Hindlimb muscle (tissue), 1 donor: ENCODE data around the gene TANGO6. TPM values are rescaled to one million over a fixed set of nuclear protein-coding genes. Genes with fewer than 3 reads are reported as not detected.
A peak's percentile ranks its signal among the peaks of the same experiment; 100 is the strongest.
"Not testable (repeated sequence)": the region's sequence is repeated elsewhere in the genome, so short reads cannot be mapped to it uniquely, and the experiment has no call there.

ENCODE experiments used
- DNase-seq: peaks from one replicate; pipeline ENCODE4 v3.0.0-alpha.2; 2013
- polyA plus RNA-seq: library from polyadenylated mRNA; unstranded; fragments of 120-200 nt; gene quantifications from one replicate; pipeline ENCODE4 v1.2.1, GENCODE V29; 2013; ENCODE audit not compliant: insufficient read length

The TANGO6 gene
- polyA plus RNA-seq: 7.5 TPM

GRCh38 chr16:68843482-68844210 lies at the start of gene TANGO6:
TANGO6 (plus strand) TSS chr16:68843531; CDS start chr16:68843618, 87 bp downstream.
- DNase-seq: peak; percentile 79

- no peak for DNase-seq
Observed at GRCh38 chr16:68798398-68798797, 44.9 kb upstream of the TANGO6 start.

- peak; percentile 52 for DNase-seq
Observed at GRCh38 chr16:68800257-68800875, 43.0 kb upstream of the TANGO6 start.

GRCh38 chr16:68802190-68802589 lies 41.1 kb upstream of the TANGO6 start:
- no peak for DNase-seq

- DNase-seq: no peak
Observed at GRCh38 chr16:68806422-68806821, 36.9 kb upstream of the TANGO6 start.

- DNase-seq: no peak
Observed at GRCh38 chr16:68806981-68807380, 36.4 kb upstream of the TANGO6 start.

- DNase-seq: no peak
Observed at GRCh38 chr16:68814516-68814915, 28.8 kb upstream of the TANGO6 start.

GRCh38 chr16:68823401-68824135 lies 19.8 kb upstream of the TANGO6 start:
- DNase-seq: no peak

GRCh38 chr16:68825427-68825826 lies 17.9 kb upstream of the TANGO6 start:
- no peak for DNase-seq

GRCh38 chr16:68826652-68827051 lies 16.7 kb upstream of the TANGO6 start:
- no peak for DNase-seq

- DNase-seq: no peak
Observed at GRCh38 chr16:68833251-68833650, 10.1 kb upstream of the TANGO6 start.

GRCh38 chr16:68834550-68834949 lies 8.8 kb upstream of the TANGO6 start:
- DNase-seq: no peak

- DNase-seq: no peak
Observed at GRCh38 chr16:68835970-68836369, 7.4 kb upstream of the TANGO6 start.

- DNase-seq: no peak
Observed at GRCh38 chr16:68839831-68840230, 3.5 kb upstream of the TANGO6 start.

- not testable (repeated sequence) for DNase-seq
Observed at GRCh38 chr16:68842964-68843481, 308 bp upstream of the TANGO6 start.

GRCh38 chr16:68844211-68844564 lies 857 bp downstream of the TANGO6 start:
- DNase-seq: no peak

GRCh38 chr16:68848786-68849185 lies 5.5 kb downstream of the TANGO6 start:
- DNase-seq: no peak

GRCh38 chr16:68850481-68850880 lies 7.2 kb downstream of the TANGO6 start:
- no peak for DNase-seq

GRCh38 chr16:68851601-68852000 lies 8.3 kb downstream of the TANGO6 start:
- DNase-seq: no peak

- DNase-seq: no peak
Observed at GRCh38 chr16:68857479-68857878, 14.1 kb downstream of the TANGO6 start.

- DNase-seq: no peak
Observed at GRCh38 chr16:68859828-68860227, 16.5 kb downstream of the TANGO6 start.

GRCh38 chr16:68860978-68861892 lies 17.9 kb downstream of the TANGO6 start:
- DNase-seq: no peak
